Loucy (cell line): ENCODE data around the gene B9D1.

Source experiments
- H2AFZ ChIP-seq: fragments of 200-600 bp; sonication (generic); 2 replicates; pipeline ENCODE4 v1.6.0; 2016; ENCODE audit warnings: antibody characterized with exemption, mild to moderate bottlenecking, low read length, moderate library complexity
- H3F3A ChIP-seq: fragments of 200-600 bp; 2 replicates; pipeline ENCODE4 v1.6.0; 2016; ENCODE audit warnings: antibody characterized with exemption, low read depth, mild to moderate bottlenecking
- H3K27me3 ChIP-seq: fragments of 200-600 bp; sonication (generic); 2 replicates; pipeline ENCODE4 v1.6.1; 2014; ENCODE audit warnings: low read length, mild to moderate bottlenecking; ENCODE audit not compliant: insufficient read depth, poor library complexity, severe bottlenecking
- H3K36me3 ChIP-seq: fragments of 200-600 bp; sonication (generic); 2 replicates; pipeline ENCODE4 v1.6.1; 2016; ENCODE audit warnings: low read length; ENCODE audit not compliant: insufficient read depth
- H3K4me1 ChIP-seq: fragments of 200-600 bp; sonication (generic); 2 replicates; pipeline ENCODE4 v1.5.1; 2014; ENCODE audit warnings: low read length, mild to moderate bottlenecking; ENCODE audit not compliant: insufficient read depth, poor library complexity, severe bottlenecking
- H3K4me2 ChIP-seq: fragments of 200-600 bp; sonication (generic); 2 replicates; pipeline ENCODE4 v1.6.0; 2014; ENCODE audit warnings: antibody characterized with exemption, low read length, low read depth, mild to moderate bottlenecking; ENCODE audit not compliant: poor library complexity, severe bottlenecking
- H3K4me3 ChIP-seq: fragments of 200-600 bp; sonication (generic); 2 replicates; pipeline ENCODE4 v1.5.1; 2014; ENCODE audit warnings: low read length, mild to moderate bottlenecking, mixed read lengths; ENCODE audit not compliant: poor library complexity, severe bottlenecking
- H3K79me2 ChIP-seq: fragments of 200-600 bp; sonication (generic); 2 replicates; pipeline ENCODE4 v1.6.1; 2014; ENCODE audit warnings: low read length; ENCODE audit not compliant: insufficient read depth
- H3K9ac ChIP-seq: fragments of 200-600 bp; sonication (generic); 2 replicates; pipeline ENCODE4 v1.6.0; 2014; ENCODE audit warnings: mild to moderate bottlenecking, low read depth, low read length, moderate library complexity; ENCODE audit not compliant: poor library complexity, severe bottlenecking
- H3K9me2 ChIP-seq: fragments of 200-600 bp; sonication (generic); replicated peaks from 2 replicates; pipeline ENCODE4 v1.6.1; 2016; ENCODE audit warnings: low read depth, low read length, mixed read lengths
- H3K9me3 ChIP-seq: fragments of 200-600 bp; sonication (generic); 2 replicates; pipeline ENCODE4 v1.6.1; 2014; ENCODE audit warnings: mild to moderate bottlenecking, antibody characterized with exemption, low read length, low read depth; ENCODE audit not compliant: insufficient read depth
- H4K20me1 ChIP-seq: fragments of 200-600 bp; sonication (generic); 2 replicates; pipeline ENCODE4 v1.6.0; 2014; ENCODE audit warnings: antibody characterized with exemption, low read length, mild to moderate bottlenecking; ENCODE audit not compliant: insufficient read depth, poor library complexity, severe bottlenecking
- CTCF ChIP-seq: fragments of 200-600 bp; sonication (generic); conservative IDR thresholded peaks from 2 replicates; pipeline ENCODE4 v1.5.1; 2014; ENCODE audit warnings: mild to moderate bottlenecking, antibody characterized with exemption, low read length
- EZH2phosphoT487 ChIP-seq: fragments of 200-600 bp; IDR thresholded peaks from 2 replicates; pipeline ENCODE4 v1.6.1; 2018; ENCODE audit warnings: antibody characterized with exemption, mild to moderate bottlenecking, moderate library complexity, borderline replicate concordance

B9D1 gene

GRCh38 chr17:19309701-19310100 lies 52.8 kb downstream of the B9D1 start:
- Histone ChIP-seq H3F3A (no peaks in the 10 kb centered on the region), H3K4me1 (peaks cover 22% of the 10 kb centered on the region), H3K9me3 (no peaks in the 10 kb centered on the region), H3K4me2 (no peak overlapping the region), H3K27me3 (no peaks in the 10 kb centered on the region), H3K4me3 (no peak overlapping the region), H3K9me2 (no peaks in the 10 kb centered on the region), H3K79me2 (no peaks in the 10 kb centered on the region), H3K9ac (no peak overlapping the region), H2AFZ (no peak overlapping the region), H3K36me3 (no peaks in the 10 kb centered on the region), H4K20me1 (no peaks in the 10 kb centered on the region)
- TF ChIP-seq CTCF (no peak), EZH2phosphoT487 (no peak)

- Histone ChIP-seq H3K4me2 (no peak overlapping the region), H3K9ac (no peak overlapping the region), H3K4me3 (no peak overlapping the region), H3K79me2 (no peaks in the 10 kb centered on the region), H3F3A (no peaks in the 10 kb centered on the region), H3K9me2 (no peaks in the 10 kb centered on the region), H2AFZ (no peak overlapping the region), H3K9me3 (no peaks in the 10 kb centered on the region), H3K36me3 (no peaks in the 10 kb centered on the region), H3K4me1 (peaks cover 33% of the 10 kb centered on the region), H4K20me1 (no peaks in the 10 kb centered on the region), H3K27me3 (no peaks in the 10 kb centered on the region)
- no peak for TF ChIP-seq EZH2phosphoT487
- TF ChIP-seq CTCF, result no peak
These were observed 54.1 kb downstream of the B9D1 start for GRCh38 chr17:19308398-19308797.

GRCh38 chr17:19307521-19307920 lies 55.0 kb downstream of the B9D1 start:
- H2AFZ ChIP-seq, result no peak overlapping the region
- no peaks in the 10 kb centered on the region for H4K20me1 ChIP-seq
- no peaks in the 10 kb centered on the region for H3F3A ChIP-seq
- no peaks in the 10 kb centered on the region for H3K9me2 ChIP-seq
- TF ChIP-seq CTCF (no peak), EZH2phosphoT487 (no peak)
- H3K4me1 ChIP-seq, result peaks cover 41% of the 10 kb centered on the region
- no peaks in the 10 kb centered on the region for H3K36me3 ChIP-seq
- H3K4me2 ChIP-seq, result no peak overlapping the region
- H3K79me2 ChIP-seq, result no peaks in the 10 kb centered on the region
- H3K27me3 ChIP-seq, result no peaks in the 10 kb centered on the region
- H3K9ac ChIP-seq, result no peak overlapping the region
- no peaks in the 10 kb centered on the region for H3K9me3 ChIP-seq
- no peak overlapping the region for H3K4me3 ChIP-seq
